Colonic mucosa (tissue), 4 donors: ENCODE data around the gene CADPS2. TPM values are rescaled to one million over a fixed set of nuclear protein-coding genes. Genes with fewer than 3 reads are reported as not detected.

Experiments used
- DNase-seq: peaks from one replicate; pipeline ENCODE4 v3.0.0-alpha.2; 2020
- H3K27ac ChIP-seq: fragments of 200-600 bp; one replicate; pipeline ENCODE4 v1.8.0; 2021
- H3K27me3 ChIP-seq: fragments of 200-600 bp; one replicate; pipeline ENCODE4 v1.8.0; 2021
- H3K36me3 ChIP-seq: fragments of 200-600 bp; one replicate; pipeline ENCODE4 v1.8.0; 2021
- H3K4me1 ChIP-seq: fragments of 200-600 bp; one replicate; pipeline ENCODE4 v1.8.0; 2021; ENCODE audit warnings: mild to moderate bottlenecking
- H3K4me3 ChIP-seq: fragments of 200-600 bp; one replicate; pipeline ENCODE4 v1.8.0; 2021
- H3K9ac ChIP-seq, 2 donors: one replicate each; pipeline ENCODE4 v1.7.0; 2013; ENCODE audit warnings: control low read depth in 2 of 2, low read depth in 2 of 2, low read length in 2 of 2
- H3K9me3 ChIP-seq: fragments of 200-600 bp; one replicate; pipeline ENCODE4 v1.8.0; 2021
- CTCF ChIP-seq: fragments of 200-600 bp; IDR thresholded peaks from one replicate; pipeline ENCODE4 v1.8.0; 2022; ENCODE audit warnings: antibody characterized with exemption, mild to moderate bottlenecking
- intact Hi-C: fragments of 100-400 bp; cut with DNase I; formaldehyde crosslinking; loops from one replicate; pipeline ENCODE4 v1.14.1; 2022
- total RNA-seq, 2 donors: library from RNA; stranded (reverse); fragmentation: NEBNext Ultra II Directional in 1 of 2; extraction: Animal tissue kit (Norgen Biotek cat#: 25700) in 1 of 2; gene quantifications; one replicate each; pipeline ENCODE4 v1.2.1, GENCODE V29; 2021
- donor health status: healthy.
- donor health status: DM: no; HTN: no; CAD: no.
- donor health status: DM: no; HTN: no; CAD: no.

Gene CADPS2
- total RNA-seq, 2 donors from 2014 or later: 13.6 to 15.2 TPM

GRCh38 chr7:122309421-122309820, 576.8 kb downstream of the CADPS2 start:
- Histone ChIP-seq H3K4me1 (peaks cover 8% of the 10 kb centered on the region), H3K27me3 (peaks cover 96% of the 10 kb centered on the region), H3K27ac (no peak overlapping the region), H3K9me3 (no peaks in the 10 kb centered on the region), H3K36me3 (no peaks in the 10 kb centered on the region), H3K9ac (no peak overlapping the region), H3K4me3 (no peak overlapping the region)
- intact Hi-C loops: no loop called here
- DNase-seq: no peak
- no peak for TF ChIP-seq CTCF

DNA sequence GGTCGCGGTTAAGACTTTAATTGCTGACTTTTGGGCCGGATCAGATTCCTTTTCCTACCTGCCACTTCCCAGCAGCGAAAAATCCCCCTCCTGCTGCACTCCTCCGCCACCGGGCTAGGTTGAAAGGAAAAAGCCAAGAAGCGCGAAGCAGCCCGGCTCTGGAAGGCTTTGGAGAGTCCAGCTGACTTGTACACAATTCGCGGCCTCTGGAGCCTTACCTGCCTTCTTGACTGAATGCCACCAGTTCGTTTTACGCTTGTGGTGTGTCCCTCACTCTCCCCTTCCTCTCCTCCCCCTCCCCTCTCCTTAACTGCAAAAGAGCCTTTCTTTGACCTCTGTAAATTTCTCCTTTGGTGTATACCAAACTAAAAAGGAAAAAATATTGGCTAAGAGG, 579.0 kb downstream of the CADPS2 start:
- intact Hi-C loops: no loop called here
- H3K4me3 ChIP-seq: no peak overlapping the region
- peaks cover 8% of the 10 kb centered on the region for H3K4me1 ChIP-seq
- no peak for DNase-seq
- no peak overlapping the region for H3K9ac ChIP-seq
- H3K36me3 ChIP-seq: no peaks in the 10 kb centered on the region
- no peak overlapping the region for H3K27ac ChIP-seq
- H3K9me3 ChIP-seq: no peaks in the 10 kb centered on the region
- H3K27me3 ChIP-seq: peaks cover 96% of the 10 kb centered on the region
- no peak for TF ChIP-seq CTCF

- Histone ChIP-seq H3K9ac (no peak overlapping the region), H3K36me3 (no peaks in the 10 kb centered on the region), H3K27me3 (peaks cover 96% of the 10 kb centered on the region), H3K27ac (no peak overlapping the region), H3K4me1 (peaks cover 10% of the 10 kb centered on the region), H3K9me3 (no peaks in the 10 kb centered on the region), H3K4me3 (no peak overlapping the region)
- intact Hi-C loops: no loop called here
- no peak for DNase-seq
- TF ChIP-seq CTCF: no peak
Measured at GRCh38 chr7:122306320-122307227, 579.7 kb downstream of the CADPS2 start.

DNA sequence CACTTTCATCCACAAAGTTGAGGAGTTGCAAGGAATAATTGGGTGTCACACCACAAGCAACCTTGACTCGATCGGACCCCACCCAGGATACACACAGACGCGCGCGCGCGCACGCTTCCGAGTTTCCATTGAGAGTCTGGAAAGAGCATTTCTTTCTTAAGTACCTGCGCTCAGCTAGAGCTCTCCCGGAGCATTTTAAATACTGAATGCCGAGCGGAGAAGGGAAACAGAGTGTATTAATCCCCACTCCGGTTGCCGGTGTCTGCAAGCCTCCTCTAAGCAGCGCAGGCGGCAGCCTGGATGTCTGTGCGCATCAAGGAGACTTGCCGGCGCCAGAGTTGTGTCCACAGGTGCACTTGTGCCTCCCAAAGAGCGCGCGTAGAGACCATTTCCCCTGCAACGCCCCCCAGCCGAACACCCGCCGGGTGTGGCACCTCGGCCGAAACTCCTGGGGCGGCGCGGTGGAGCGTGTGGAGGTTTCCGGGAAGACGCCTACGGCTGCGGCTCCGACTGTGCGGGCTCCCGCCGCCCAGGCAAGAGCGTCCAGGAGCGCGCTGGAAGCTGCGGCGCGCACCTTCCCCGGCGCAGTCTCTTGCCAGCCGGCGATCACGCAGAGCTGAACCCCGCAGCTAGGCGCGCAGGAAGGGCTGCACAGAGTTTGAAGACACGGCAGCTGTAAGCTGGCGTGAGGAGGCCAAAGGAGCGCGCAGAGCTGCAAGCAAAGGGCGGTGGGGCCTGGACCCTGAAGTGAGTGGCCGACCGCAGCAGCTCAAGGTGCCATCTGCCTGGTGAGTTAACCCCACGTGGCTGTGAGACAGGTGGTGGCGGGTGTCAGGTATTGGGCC, 580.6 kb downstream of the CADPS2 start:
- Histone ChIP-seq H3K27me3 (peaks cover 96% of the 10 kb centered on the region), H3K27ac (no peak overlapping the region), H3K9ac (no peak overlapping the region), H3K4me1 (peaks cover 10% of the 10 kb centered on the region), H3K9me3 (no peaks in the 10 kb centered on the region), H3K36me3 (no peaks in the 10 kb centered on the region), H3K4me3 (peak overlapping the region; percentile 16)
- no peak for DNase-seq
- TF ChIP-seq CTCF: no peak
- intact Hi-C loops: no loop called here

DNA sequence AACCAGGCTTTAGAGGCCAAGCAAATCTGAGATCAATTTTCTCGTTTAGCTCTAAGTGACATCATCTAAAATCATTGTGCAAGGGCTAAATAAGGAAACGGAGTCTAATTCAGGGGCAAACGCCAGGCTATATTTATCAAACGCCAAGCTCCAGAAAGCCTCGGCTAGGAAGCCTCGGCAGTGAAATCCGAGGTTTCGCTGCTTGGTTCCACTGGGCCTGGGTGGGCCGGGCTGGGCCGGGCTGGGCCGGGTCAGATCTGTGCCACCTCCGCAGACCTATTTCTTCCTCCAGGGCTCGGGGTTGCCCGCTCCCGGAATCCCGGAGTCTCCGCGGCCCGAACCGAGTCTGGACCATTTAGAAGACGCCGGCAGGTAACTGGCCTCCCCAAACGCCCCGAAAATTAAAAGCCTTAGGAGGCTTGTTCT, 581.3 kb downstream of the CADPS2 start:
- Histone ChIP-seq H3K9me3 (no peaks in the 10 kb centered on the region), H3K36me3 (no peaks in the 10 kb centered on the region), H3K9ac (no peak overlapping the region), H3K4me3 (peak overlapping the region; percentile 16), H3K27me3 (peaks cover 96% of the 10 kb centered on the region), H3K4me1 (peaks cover 8% of the 10 kb centered on the region), H3K27ac (no peak overlapping the region)
- DNase-seq: no peak
- intact Hi-C loops: no loop called here
- TF ChIP-seq CTCF: no peak
